Left cardiac atrium (tissue), 4 donors: ENCODE results near the gene SV2B. TPM values are rescaled to one million over a fixed set of nuclear protein-coding genes. Genes with fewer than 3 reads are reported as not detected.

Source experiments
- ATAC-seq, 2 donors: fragments of 200-7000 bp; cut with Tn5 transposase; one replicate each; pipeline ENCODE4 v1.9.1; 2020; ENCODE audit warnings: mild to moderate bottlenecking in 2 of 2, moderate library complexity in 2 of 2
- DNase-seq: peaks from one replicate; pipeline ENCODE4 v3.0.0-alpha.2; 2020
- intact Hi-C, 2 donors: fragments of 100-400 bp; cut with DNase I; formaldehyde crosslinking; loops; one replicate each; pipeline versions ENCODE4 v1.14.1 to v1.15.1; 2022 to 2023
- total RNA-seq, 2 donors: library from RNA; stranded (reverse); fragmentation: NEBNext Ultra II Directional; extraction: Animal tissue kit (Norgen Biotek cat#: 25700); gene quantifications; one replicate each; pipeline ENCODE4 v1.2.1, GENCODE V29; 2021
- donor health status: DM: no; HTN: yes; CAD: no.
- donor health status: DM: no; HTN: yes; CAD: no; lungs with severe emphysema.
- donor health status: DM: yes; HTN: yes; CAD: no.
- donor health status: Dilated cardiomyopathy.

Gene SV2B
- total RNA-seq, 2 donors from 2014 or later: 1.2 to 1.8 TPM

- DNase-seq (no peak), ATAC-seq (no peak)
- intact Hi-C loops: no loop called here
Observed at GRCh38 chr15:91252322-91252721, 152.3 kb downstream of the SV2B start.

- ATAC-seq (no peak), DNase-seq (no peak)
- intact Hi-C loops: no loop called here
Observed at GRCh38 chr15:91252756-91253155, 152.7 kb downstream of the SV2B start.

GRCh38 chr15:91253605-91254004 is 153.5 kb downstream of the SV2B start:
- DNase-seq: no peak
- ATAC-seq: no peak
- intact Hi-C loops: no loop called here

- ATAC-seq: no peak
- DNase-seq: no peak
- intact Hi-C loops: no loop called here
Observed at GRCh38 chr15:91254766-91255165, 154.7 kb downstream of the SV2B start.

- intact Hi-C loops: no loop called here
- ATAC-seq: no peak
Observed at GRCh38 chr15:91255670-91256192, 155.7 kb downstream of the SV2B start.

GRCh38 chr15:91257746-91258414 is 157.8 kb downstream of the SV2B start:
- DNase-seq (no peak), ATAC-seq (no peak)
- intact Hi-C loops: no loop called here

More at GRCh38 chr15:91255670-91256192, 155.7 kb downstream of the SV2B start:
- DNase-seq: no peak

GRCh38 chr15:91258415-91258759 is 158.3 kb downstream of the SV2B start:
- no peak for DNase-seq
- peak in 1 of 2 donors; percentile 22 for ATAC-seq
- intact Hi-C loops: no loop called here

GRCh38 chr15:91259077-91259476 is 159.0 kb downstream of the SV2B start:
- DNase-seq (no peak), ATAC-seq (no peak)
- intact Hi-C loops: no loop called here

- no peak for DNase-seq
- intact Hi-C loops: no loop called here
- no peak for ATAC-seq
Observed at GRCh38 chr15:91261345-91261744, 161.3 kb downstream of the SV2B start.

- DNase-seq (peak; percentile 80), ATAC-seq (peak; percentile 85 to 94)
- intact Hi-C loops: no loop called here
Observed at GRCh38 chr15:91263632-91264531, 163.8 kb downstream of the SV2B start.

GRCh38 chr15:91264651-91265351 is 164.7 kb downstream of the SV2B start:
- DNase-seq (no peak), ATAC-seq (peak; percentile 38 to 54)
- intact Hi-C loops: no loop called here

- ATAC-seq: no peak
- intact Hi-C loops: no loop called here
Observed at GRCh38 chr15:91265416-91265940, 165.4 kb downstream of the SV2B start.

GRCh38 chr15:91268510-91268909 is 168.5 kb downstream of the SV2B start:
- intact Hi-C loops: no loop called here
- no peak for DNase-seq
- ATAC-seq: no peak

More at GRCh38 chr15:91265416-91265940, 165.4 kb downstream of the SV2B start:
- DNase-seq: no peak

GRCh38 chr15:91270747-91271146 is 170.7 kb downstream of the SV2B start:
- intact Hi-C loops: loop anchor here (1.0 to 5.0 kb wide), 3 partner anchors 42 to 313 kb away; no protein-coding TSS in a partner anchor
- ATAC-seq (no peak), DNase-seq (no peak)

- intact Hi-C loops: loop anchor here (1.0 to 5.0 kb wide), 3 partner anchors 214 to 314 kb away; no protein-coding TSS in a partner anchor
- DNase-seq (peak; percentile 40), ATAC-seq (peak; percentile 57 to 71)
Observed at GRCh38 chr15:91271565-91272153, 171.6 kb downstream of the SV2B start.

GRCh38 chr15:91275844-91276243 is 175.8 kb downstream of the SV2B start:
- intact Hi-C loops: no loop called here

GRCh38 chr15:91278951-91279350 is 178.9 kb downstream of the SV2B start:
- ATAC-seq: no peak
- intact Hi-C loops: no loop called here
- DNase-seq: no peak

More at GRCh38 chr15:91275844-91276243, 175.8 kb downstream of the SV2B start:
- ATAC-seq (no peak), DNase-seq (no peak)

GRCh38 chr15:91279486-91279885 is 179.4 kb downstream of the SV2B start:
- DNase-seq (no peak), ATAC-seq (no peak)
- intact Hi-C loops: no loop called here

- DNase-seq (no peak), ATAC-seq (no peak)
- intact Hi-C loops: no loop called here
Observed at GRCh38 chr15:91281947-91282346, 181.9 kb downstream of the SV2B start.
